GM12878 (cell line): Measurements from ENCODE around the gene DIDO1. TPM values are rescaled to one million over a fixed set of nuclear protein-coding genes. Genes with fewer than 3 reads are reported as not detected.

Experiments
- ATAC-seq: fragments of 200-7000 bp; cut with Tn5 transposase; 3 replicates; pipeline ENCODE4 v1.9.1; 2020; ENCODE audit warnings: mild to moderate bottlenecking, moderate library complexity
- BruUV-seq: library from RNA; stranded (reverse); fragments of 400-500 nt; replicated peaks from 2 replicates; lab custom pipeline; 2021; lab: Mats Ljungman, UMichigan
- CTCF ChIA-PET: fragments of 300-600 bp; sonication (Branson Sonifier 250); formaldehyde crosslinking; extraction: SDS; loops from one replicate; lab custom pipeline; 2021; ENCODE audit warnings: inconsistent platforms; lab: Yijun Ruan, JAX
- POLR2A ChIA-PET: fragments of 350-600 bp; formaldehyde crosslinking; extraction: SDS; loops from one replicate; lab custom pipeline; 2021; ENCODE audit warnings: inconsistent platforms; lab: Charles Lee
- RAD21 ChIA-PET: fragments of 300-600 bp; sonication (Branson Sonifier 250); formaldehyde crosslinking; loops from one replicate; lab custom pipeline; 2023; ENCODE audit warnings: antibody characterized with exemption; ENCODE audit not compliant: unreplicated experiment; lab: Charles Lee
- SMC1A ChIA-PET: fragments of 300-600 bp; sonication (Branson Sonifier 250); formaldehyde crosslinking; loops from one replicate; lab custom pipeline; 2023; ENCODE audit not compliant: unreplicated experiment, uncharacterized antibody; lab: Charles Lee
- DNase-seq: peaks from one replicate; pipeline ENCODE4 v3.0.0-alpha.2; 2011; ENCODE audit warnings: low read depth, low spot score
- FAIRE-seq: peaks from 3 replicates; lab custom pipeline; 2011; peaks lifted over from hg19 to GRCh38; lab: Jason Lieb, UNC
- H2AFZ ChIP-seq: 2 replicates; pipeline ENCODE4 v1.6.0; 2011; ENCODE audit warnings: low read depth, low read length, control low read depth; ENCODE audit not compliant: control insufficient read depth
- H3K27ac ChIP-seq: 2 replicates; pipeline ENCODE4 v1.5.1; 2011; ENCODE audit warnings: control low read depth; ENCODE audit not compliant: control insufficient read depth, insufficient read depth
- H3K27me3 ChIP-seq, 2 experiments: replicated peaks in 1 of 2; 2 replicates each; pipeline versions ENCODE4 v1.6.0 to v1.6.1; 2011; ENCODE audit warnings: low read length in 1 of 2; ENCODE audit not compliant: control insufficient read depth in 2 of 2, insufficient read depth in 2 of 2
- H3K36me3 ChIP-seq, 2 experiments: 2 replicates each; pipeline ENCODE4 v1.5.1; 2011; ENCODE audit warnings: low read length in 1 of 2; ENCODE audit not compliant: control insufficient read depth in 2 of 2, insufficient read depth in 2 of 2
- H3K4me1 ChIP-seq: 2 replicates; pipeline ENCODE4 v1.6.1; 2011; ENCODE audit warnings: mild to moderate bottlenecking, low read length, moderate library complexity, mixed read lengths; ENCODE audit not compliant: control insufficient read depth, insufficient read depth
- H3K4me2 ChIP-seq: 2 replicates; pipeline ENCODE4 v1.6.0; 2011; ENCODE audit warnings: control low read depth; ENCODE audit not compliant: control insufficient read depth, insufficient read depth
- H3K4me3 ChIP-seq: fragments of 200-600 bp; sonication (generic); 2 replicates; pipeline ENCODE4 v1.5.1; 2016
- H3K79me2 ChIP-seq: 2 replicates; pipeline ENCODE4 v1.6.0; 2011; ENCODE audit warnings: low read length; ENCODE audit not compliant: control insufficient read depth, insufficient read depth
- H3K9ac ChIP-seq: 2 replicates; pipeline ENCODE4 v1.8.0; 2011; ENCODE audit warnings: low read length, control low read depth, mixed read lengths; ENCODE audit not compliant: control insufficient read depth, insufficient read depth
- H3K9me3 ChIP-seq: replicated peaks from 3 replicates; pipeline ENCODE4 v1.5.1; 2011; ENCODE audit warnings: mild to moderate bottlenecking, low read length; ENCODE audit not compliant: control insufficient read depth, insufficient read depth
- H4K20me1 ChIP-seq: 2 replicates; pipeline ENCODE4 v1.6.0; 2011; ENCODE audit not compliant: control insufficient read depth, insufficient read depth
- CREM ChIP-seq: IDR thresholded peaks from 2 replicates; pipeline ENCODE4 v1.6.1; 2014; ENCODE audit warnings: antibody characterized with exemption, low read depth
- CUX1 ChIP-seq: IDR thresholded peaks from 2 replicates; pipeline ENCODE4 v1.6.1; 2012; ENCODE audit warnings: improper control_type of control experiment, low read depth, low read length; ENCODE audit not compliant: insufficient replicate concordance
- LARP7 ChIP-seq: fragments of 450-650 bp; IDR thresholded peaks from 2 replicates; pipeline ENCODE4 v1.6.1; 2017; ENCODE audit warnings: mild to moderate bottlenecking
- MAX ChIP-seq: IDR thresholded peaks from 2 replicates; pipeline ENCODE4 v1.6.1; 2012; ENCODE audit warnings: low read depth, low read length, improper control_type of control experiment
- MXI1 ChIP-seq: fragments of 150-350 bp; IDR thresholded peaks from 2 replicates; pipeline ENCODE4 v1.6.1; 2011; ENCODE audit warnings: low read depth, mild to moderate bottlenecking, inconsistent platforms, low read length, improper control_type of control experiment
- NBN ChIP-seq: fragments of 450-650 bp; IDR thresholded peaks from 2 replicates; pipeline ENCODE4 v1.6.1; 2016
- POLR2AphosphoS5 ChIP-seq: IDR thresholded peaks from 2 replicates; pipeline ENCODE4 v1.6.1; 2011; ENCODE audit warnings: mild to moderate bottlenecking, low read length, inconsistent platforms
- RAD51 ChIP-seq: fragments of 450-650 bp; IDR thresholded peaks from 2 replicates; pipeline ENCODE4 v1.6.1; 2016; ENCODE audit warnings: moderate library complexity, mild to moderate bottlenecking, inconsistent platforms
- RB1 ChIP-seq: fragments of 450-650 bp; formaldehyde crosslinking; IDR thresholded peaks from 2 replicates; pipeline ENCODE4 v1.6.1; 2017; ENCODE audit warnings: mild to moderate bottlenecking, borderline replicate concordance
- RBBP5 ChIP-seq: fragments of 200-600 bp; sonication (generic); conservative IDR thresholded peaks from 2 replicates; pipeline ENCODE4 v1.6.1; 2016
- RELA ChIP-seq: fragments of 450-650 bp; IDR thresholded peaks from 2 replicates; pipeline ENCODE4 v1.8.0; 2014; ENCODE audit warnings: borderline replicate concordance; ENCODE audit not compliant: partially characterized antibody
- TBL1XR1 ChIP-seq: IDR thresholded peaks from 2 replicates; pipeline ENCODE4 v1.6.1; 2012; ENCODE audit warnings: low read depth, low read length, improper control_type of control experiment
- TCF12 ChIP-seq: IDR thresholded peaks from 2 replicates; pipeline ENCODE4 v1.6.1; 2011; ENCODE audit warnings: low read depth, mild to moderate bottlenecking, low read length
- ZNF384 ChIP-seq: IDR thresholded peaks from 2 replicates; pipeline ENCODE4 v1.6.1; 2012; ENCODE audit warnings: low read depth, mild to moderate bottlenecking, low read length, improper control_type of control experiment, borderline replicate concordance
- WGBS: methylation state at CpG from one replicate; pipeline ENCODE4 v1.1.6; 2016; ENCODE audit warnings: low lambda C conversion rate; ENCODE audit not compliant: insufficient replicate concordance, insufficient coverage; ENCODE audit errors: missing lambda C conversion rate; 5-methylcytosine and 5-hydroxymethylcytosine counted together
- in situ Hi-C: fragments of 300-500 bp; cut with MboI; formaldehyde crosslinking; loops from 9 replicates; pipeline ENCODE4 v1.14.3; 2018; ENCODE audit warnings: mixed read lengths
- intact Hi-C: fragments of 100-400 bp; cut with micrococcal nuclease; formaldehyde crosslinking; loops from one replicate; pipeline ENCODE4 v1.14.2; 2022; ENCODE audit not compliant: unreplicated experiment
- polyA plus RNA-seq, 11 experiments: library from polyadenylated mRNA; depleted of rRNA in 4 of 11; unstranded in 6 of 11; stranded (reverse) in 5 of 11; fragments of >200 nt; fragmentation: Nextera tagmentation in 4 of 11; fragmentation: Illumina TruSeq in 1 of 11; extraction: Ambion mirVana in 4 of 11; extraction: Trizol in 1 of 11; gene quantifications; 1 replicate in 1 of 11; 2 replicates in 10 of 11; pipeline versions ENCODE4 v1.2.1 to v1.2.3, GENCODE V29; 2011 to 2016; ENCODE audit warnings: inconsistent platforms in 2 of 11, missing spikeins in 2 of 11, low read depth in 1 of 11
- total RNA-seq, 4 experiments: library from RNA; depleted of rRNA in 3 of 4; stranded (reverse); fragments of >200 nt in 3 of 4; fragmentation: Illumina TruSeq in 1 of 4; extraction: Trizol in 1 of 4; gene quantifications; 2 replicates each; pipeline versions ENCODE4 v1.2.1 to v1.2.3, GENCODE V29; 2013 to 2021
- TF ChIP-seq, protein P1 (sequence below): fragments of 150-350 bp; IDR thresholded peaks from 2 replicates; pipeline ENCODE4 v1.6.1; 2014; ENCODE audit warnings: mild to moderate bottlenecking, low read depth, low read length
- TF ChIP-seq, protein P2 (sequence below): fragments of 450-650 bp; IDR thresholded peaks from 2 replicates; pipeline ENCODE4 v1.6.1; 2017; ENCODE audit warnings: mild to moderate bottlenecking, moderate library complexity

Gene DIDO1
- total and polyA plus RNA-seq, 10 of the 15 experiments (the other 5 are each of a cell fraction or from before 2014, with no cell fraction given), result 5.5 to 56.4 (median 38.4) TPM

GRCh38 chr20:62852196-62852595, 74.1 kb downstream of the DIDO1 start:
- FAIRE-seq, result no peak

More at GRCh38 chr20:62852196-62852595, 74.1 kb downstream of the DIDO1 start:
- SMC1A ChIA-PET, result no interaction called here
- DNase-seq, result no peak
- in situ Hi-C loops (no loop called here), intact Hi-C loops (no loop called here)
- no peak overlapping the region for H2AFZ ChIP-seq
- WGBS, result 69% methylated on average over 8 of the region's 8 CpGs
- RAD21 ChIA-PET, result no interaction called here
- BruUV-seq, result no TSS peak
- H3K4me1 ChIP-seq, result no peaks in the 10 kb centered on the region; the same call in 1 of the 2 replicates
- ATAC-seq, result no peak
- no peak for TF ChIP-seq TCF12
- TF ChIP-seq, protein P1, sequence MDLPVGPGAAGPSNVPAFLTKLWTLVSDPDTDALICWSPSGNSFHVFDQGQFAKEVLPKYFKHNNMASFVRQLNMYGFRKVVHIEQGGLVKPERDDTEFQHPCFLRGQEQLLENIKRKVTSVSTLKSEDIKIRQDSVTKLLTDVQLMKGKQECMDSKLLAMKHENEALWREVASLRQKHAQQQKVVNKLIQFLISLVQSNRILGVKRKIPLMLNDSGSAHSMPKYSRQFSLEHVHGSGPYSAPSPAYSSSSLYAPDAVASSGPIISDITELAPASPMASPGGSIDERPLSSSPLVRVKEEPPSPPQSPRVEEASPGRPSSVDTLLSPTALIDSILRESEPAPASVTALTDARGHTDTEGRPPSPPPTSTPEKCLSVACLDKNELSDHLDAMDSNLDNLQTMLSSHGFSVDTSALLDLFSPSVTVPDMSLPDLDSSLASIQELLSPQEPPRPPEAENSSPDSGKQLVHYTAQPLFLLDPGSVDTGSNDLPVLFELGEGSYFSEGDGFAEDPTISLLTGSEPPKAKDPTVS, result no peak
- no peak for TF ChIP-seq TBL1XR1
- no peak for TF ChIP-seq MAX
- TF ChIP-seq MXI1, result no peak
- no peak for TF ChIP-seq RAD51
- no peak for TF ChIP-seq NBN
- no peak for TF ChIP-seq RBBP5
- TF ChIP-seq RELA, result no peak
- TF ChIP-seq, protein P2, sequence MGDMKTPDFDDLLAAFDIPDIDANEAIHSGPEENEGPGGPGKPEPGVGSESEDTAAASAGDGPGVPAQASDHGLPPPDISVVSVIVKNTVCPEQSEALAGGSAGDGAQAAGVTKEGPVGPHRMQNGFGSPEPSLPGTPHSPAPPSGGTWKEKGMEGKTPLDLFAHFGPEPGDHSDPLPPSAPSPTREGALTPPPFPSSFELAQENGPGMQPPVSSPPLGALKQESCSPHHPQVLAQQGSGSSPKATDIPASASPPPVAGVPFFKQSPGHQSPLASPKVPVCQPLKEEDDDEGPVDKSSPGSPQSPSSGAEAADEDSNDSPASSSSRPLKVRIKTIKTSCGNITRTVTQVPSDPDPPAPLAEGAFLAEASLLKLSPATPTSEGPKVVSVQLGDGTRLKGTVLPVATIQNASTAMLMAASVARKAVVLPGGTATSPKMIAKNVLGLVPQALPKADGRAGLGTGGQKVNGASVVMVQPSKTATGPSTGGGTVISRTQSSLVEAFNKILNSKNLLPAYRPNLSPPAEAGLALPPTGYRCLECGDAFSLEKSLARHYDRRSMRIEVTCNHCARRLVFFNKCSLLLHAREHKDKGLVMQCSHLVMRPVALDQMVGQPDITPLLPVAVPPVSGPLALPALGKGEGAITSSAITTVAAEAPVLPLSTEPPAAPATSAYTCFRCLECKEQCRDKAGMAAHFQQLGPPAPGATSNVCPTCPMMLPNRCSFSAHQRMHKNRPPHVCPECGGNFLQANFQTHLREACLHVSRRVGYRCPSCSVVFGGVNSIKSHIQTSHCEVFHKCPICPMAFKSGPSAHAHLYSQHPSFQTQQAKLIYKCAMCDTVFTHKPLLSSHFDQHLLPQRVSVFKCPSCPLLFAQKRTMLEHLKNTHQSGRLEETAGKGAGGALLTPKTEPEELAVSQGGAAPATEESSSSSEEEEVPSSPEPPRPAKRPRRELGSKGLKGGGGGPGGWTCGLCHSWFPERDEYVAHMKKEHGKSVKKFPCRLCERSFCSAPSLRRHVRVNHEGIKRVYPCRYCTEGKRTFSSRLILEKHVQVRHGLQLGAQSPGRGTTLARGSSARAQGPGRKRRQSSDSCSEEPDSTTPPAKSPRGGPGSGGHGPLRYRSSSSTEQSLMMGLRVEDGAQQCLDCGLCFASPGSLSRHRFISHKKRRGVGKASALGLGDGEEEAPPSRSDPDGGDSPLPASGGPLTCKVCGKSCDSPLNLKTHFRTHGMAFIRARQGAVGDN, result no peak
- TF ChIP-seq ZNF384, result no peak
- TF ChIP-seq RB1, result no peak
- TF ChIP-seq CREM, result no peak
- TF ChIP-seq POLR2AphosphoS5, result no peak
- TF ChIP-seq LARP7, result no peak
- TF ChIP-seq CUX1, result no peak
- H3K9ac ChIP-seq, result no peak overlapping the region
- H3K4me2 ChIP-seq, result no peak overlapping the region
- H3K79me2 ChIP-seq, result no peaks in the 10 kb centered on the region
- H3K27ac ChIP-seq, result no peak overlapping the region
- POLR2A ChIA-PET, result no interaction called here
- no peak overlapping the region for H3K4me3 ChIP-seq
- H3K27me3 ChIP-seq, result no peaks in the 10 kb centered on the region
- H4K20me1 ChIP-seq, result no peaks in the 10 kb centered on the region
- H3K9me3 ChIP-seq, result no peaks in the 10 kb centered on the region
- CTCF ChIA-PET, result no interaction called here
- H3K36me3 ChIP-seq, result no peaks in the 10 kb centered on the region
